Neural progenitor cell (in vitro differentiated cells): Measurements from ENCODE around the gene HHATL. TPM values are rescaled to one million over a fixed set of nuclear protein-coding genes. Genes with fewer than 3 reads are reported as not detected.

Experiments used
- DNase-seq: peaks from one replicate; pipeline ENCODE4 v3.0.0-alpha.2; 2016; ENCODE audit warnings: low spot score
- H2AFZ ChIP-seq: fragments of 200-600 bp; sonication (generic); replicated peaks from 2 replicates; pipeline ENCODE4 v1.6.1; 2016; ENCODE audit warnings: antibody characterized with exemption
- H3F3A ChIP-seq: fragments of 200-600 bp; sonication (generic); 2 replicates; pipeline ENCODE4 v1.6.1; 2016; ENCODE audit warnings: antibody characterized with exemption, low read depth
- H3K27ac ChIP-seq: fragments of 200-600 bp; sonication (generic); 2 replicates; pipeline ENCODE4 v1.5.1; 2016; ENCODE audit warnings: mild to moderate bottlenecking
- H3K27me3 ChIP-seq: fragments of 200-600 bp; sonication (generic); 2 replicates; pipeline ENCODE4 v1.6.1; 2016; ENCODE audit warnings: mild to moderate bottlenecking, moderate library complexity
- H3K36me3 ChIP-seq: fragments of 200-600 bp; sonication (generic); 2 replicates; pipeline ENCODE4 v1.5.1; 2016
- H3K4me1 ChIP-seq: fragments of 200-600 bp; sonication (generic); 2 replicates; pipeline ENCODE4 v1.6.1; 2016; ENCODE audit warnings: mixed run types
- H3K4me2 ChIP-seq: fragments of 200-600 bp; sonication (generic); 2 replicates; pipeline ENCODE4 v1.6.1; 2016
- H3K4me3 ChIP-seq: fragments of 200-600 bp; sonication (generic); 2 replicates; pipeline ENCODE4 v1.5.1; 2016
- H3K79me2 ChIP-seq: fragments of 200-600 bp; sonication (generic); 2 replicates; pipeline ENCODE4 v1.6.1; 2016; ENCODE audit warnings: low read depth
- H3K9ac ChIP-seq: fragments of 200-600 bp; sonication (generic); 2 replicates; pipeline ENCODE4 v1.6.1; 2016
- H3K9me3 ChIP-seq: fragments of 200-600 bp; sonication (generic); 2 replicates; pipeline ENCODE4 v1.5.1; 2016; ENCODE audit warnings: low read depth
- H4K20me1 ChIP-seq: fragments of 200-600 bp; sonication (generic); 2 replicates; pipeline ENCODE4 v1.6.1; 2016; ENCODE audit warnings: low read depth
- H3K27ac Mint-ChIP-seq: 3 replicates; pipeline ENCODE4 v1.8.0; 2021; ENCODE audit warnings: mixed read lengths
- H3K27me3 Mint-ChIP-seq: 2 replicates; pipeline ENCODE4 v1.8.0; 2022; ENCODE audit warnings: low read depth, mild to moderate bottlenecking, inconsistent platforms, moderate library complexity, mixed read lengths; ENCODE audit not compliant: insufficient read depth
- H3K36me3 Mint-ChIP-seq: 3 replicates; pipeline ENCODE4 v1.8.0; 2021; ENCODE audit warnings: mixed read lengths
- H3K4me1 Mint-ChIP-seq: 3 replicates; pipeline ENCODE4 v1.8.0; 2021; ENCODE audit warnings: mixed read lengths
- H3K4me3 Mint-ChIP-seq: 3 replicates; pipeline ENCODE4 v1.8.0; 2021; ENCODE audit warnings: mild to moderate bottlenecking, moderate library complexity, mixed read lengths
- H3K9me3 Mint-ChIP-seq: 3 replicates; pipeline ENCODE4 v1.8.0; 2020; ENCODE audit warnings: mixed read lengths
- EZH2 ChIP-seq: fragments of 200-600 bp; sonication (generic); IDR thresholded peaks from 2 replicates; pipeline ENCODE4 v1.6.1; 2017; ENCODE audit warnings: antibody characterized with exemption, mild to moderate bottlenecking, moderate library complexity
- EZH2phosphoT487 ChIP-seq: fragments of 200-600 bp; sonication (generic); IDR thresholded peaks from 2 replicates; pipeline ENCODE4 v1.6.1; 2017; ENCODE audit warnings: antibody characterized with exemption
- total RNA-seq: library from RNA; depleted of rRNA; stranded (reverse); fragments of >200 nt; gene quantifications from 2 replicates; pipeline ENCODE4 v1.2.3, GENCODE V29; 2015; ENCODE audit warnings: low replicate concordance
- TF ChIP-seq, protein P1 (sequence below): fragments of 200-600 bp; sonication (generic); IDR thresholded peaks from 2 replicates; pipeline ENCODE4 v1.5.1; 2017; ENCODE audit warnings: antibody characterized with exemption, mild to moderate bottlenecking

HHATL gene
- total RNA-seq, 1 donor from 2014 or later: not detected

DNA sequence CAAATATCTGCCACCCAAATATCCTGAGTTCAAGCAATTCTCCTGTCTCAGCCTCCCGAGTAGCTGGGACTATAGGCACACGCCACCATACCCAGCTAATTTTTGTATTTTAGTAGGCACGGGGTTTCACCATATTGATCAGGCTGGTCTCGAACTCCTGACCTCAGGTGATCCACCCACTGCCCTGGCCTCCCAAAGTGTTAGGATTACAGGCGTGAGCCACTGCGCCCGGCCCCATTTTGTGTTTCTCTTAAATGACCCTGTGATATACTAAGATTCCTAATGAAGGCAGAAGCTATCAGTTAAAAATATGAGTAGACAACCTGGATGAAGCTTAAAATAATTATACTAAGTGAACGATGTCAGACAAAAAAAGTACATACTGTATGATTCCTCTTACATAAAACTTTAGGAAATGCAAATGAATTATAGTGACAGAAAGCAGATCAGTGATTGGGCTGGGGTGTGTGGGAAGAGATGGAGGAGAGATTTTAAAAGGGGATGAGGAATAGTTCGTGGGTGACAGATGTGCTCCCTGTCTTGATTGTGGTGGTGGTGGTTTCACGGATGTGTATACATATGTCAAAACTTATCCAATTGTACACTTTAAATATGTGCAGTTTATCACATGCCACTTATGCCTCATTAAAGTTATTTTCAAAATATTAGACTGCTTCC lies 21.1 kb downstream of the HHATL start:
- no peaks in the 10 kb centered on the region for H3K27me3 ChIP-seq
- Mint-ChIP-seq H3K27me3 (no peaks in the 10 kb centered on the region), H3K9me3 (peaks cover 12% of the 10 kb centered on the region), H3K27ac (no peak overlapping the region), H3K4me1 (no peaks in the 10 kb centered on the region), H3K36me3 (no peaks in the 10 kb centered on the region), H3K4me3 (no peak overlapping the region)
- H4K20me1 ChIP-seq: no peaks in the 10 kb centered on the region
- no peak overlapping the region for H2AFZ ChIP-seq
- DNase-seq: no peak
- no peaks in the 10 kb centered on the region for H3K9me3 ChIP-seq
- H3K36me3 ChIP-seq: no peaks in the 10 kb centered on the region
- H3K4me1 ChIP-seq: no peaks in the 10 kb centered on the region
- H3K27ac ChIP-seq: no peak overlapping the region
- no peaks in the 10 kb centered on the region for H3K79me2 ChIP-seq
- H3K9ac ChIP-seq: no peak overlapping the region
- H3K4me2 ChIP-seq: no peak overlapping the region
- no peak for TF ChIP-seq EZH2
- TF ChIP-seq, protein P1, sequence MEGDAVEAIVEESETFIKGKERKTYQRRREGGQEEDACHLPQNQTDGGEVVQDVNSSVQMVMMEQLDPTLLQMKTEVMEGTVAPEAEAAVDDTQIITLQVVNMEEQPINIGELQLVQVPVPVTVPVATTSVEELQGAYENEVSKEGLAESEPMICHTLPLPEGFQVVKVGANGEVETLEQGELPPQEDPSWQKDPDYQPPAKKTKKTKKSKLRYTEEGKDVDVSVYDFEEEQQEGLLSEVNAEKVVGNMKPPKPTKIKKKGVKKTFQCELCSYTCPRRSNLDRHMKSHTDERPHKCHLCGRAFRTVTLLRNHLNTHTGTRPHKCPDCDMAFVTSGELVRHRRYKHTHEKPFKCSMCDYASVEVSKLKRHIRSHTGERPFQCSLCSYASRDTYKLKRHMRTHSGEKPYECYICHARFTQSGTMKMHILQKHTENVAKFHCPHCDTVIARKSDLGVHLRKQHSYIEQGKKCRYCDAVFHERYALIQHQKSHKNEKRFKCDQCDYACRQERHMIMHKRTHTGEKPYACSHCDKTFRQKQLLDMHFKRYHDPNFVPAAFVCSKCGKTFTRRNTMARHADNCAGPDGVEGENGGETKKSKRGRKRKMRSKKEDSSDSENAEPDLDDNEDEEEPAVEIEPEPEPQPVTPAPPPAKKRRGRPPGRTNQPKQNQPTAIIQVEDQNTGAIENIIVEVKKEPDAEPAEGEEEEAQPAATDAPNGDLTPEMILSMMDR: no peak
- no peak for TF ChIP-seq EZH2phosphoT487
- no peak overlapping the region for H3K4me3 ChIP-seq
- no peaks in the 10 kb centered on the region for H3F3A ChIP-seq

DNA sequence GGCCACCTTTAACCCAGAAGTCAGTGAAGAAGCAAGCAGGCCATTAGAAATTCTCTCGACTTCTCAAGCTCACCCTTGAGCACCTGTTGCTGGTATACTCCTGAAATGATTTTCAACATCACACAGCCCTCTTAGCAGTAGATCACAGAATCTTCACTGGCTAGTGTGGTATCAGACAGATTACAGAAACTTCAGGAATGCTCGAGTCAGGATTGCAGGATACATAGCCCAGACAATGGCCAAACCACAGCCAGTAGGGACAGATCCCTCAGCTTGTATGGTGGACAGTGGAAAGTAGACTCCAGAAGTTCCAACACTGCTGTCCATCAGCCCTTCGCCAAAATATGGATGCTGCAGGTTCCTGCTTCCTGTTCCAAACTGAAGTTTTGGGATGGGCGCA lies 21.8 kb downstream of the HHATL start:
- no peaks in the 10 kb centered on the region for H3K4me1 Mint-ChIP-seq
- no peaks in the 10 kb centered on the region for H3K4me1 ChIP-seq
- no peaks in the 10 kb centered on the region for H3F3A ChIP-seq
- no peak overlapping the region for H3K9ac ChIP-seq
- H3K79me2 ChIP-seq: no peaks in the 10 kb centered on the region
- no peak overlapping the region for H3K4me3 Mint-ChIP-seq
- no peak for TF ChIP-seq EZH2phosphoT487
- TF ChIP-seq, protein P1: no peak
- TF ChIP-seq EZH2: no peak
- no peak for DNase-seq
- no peaks in the 10 kb centered on the region for H3K9me3 ChIP-seq
- H3K36me3 ChIP-seq: no peaks in the 10 kb centered on the region
- no peaks in the 10 kb centered on the region for H3K27me3 ChIP-seq
- peaks cover 19% of the 10 kb centered on the region for H3K9me3 Mint-ChIP-seq
- H4K20me1 ChIP-seq: no peaks in the 10 kb centered on the region
- no peak overlapping the region for H3K4me2 ChIP-seq
- no peaks in the 10 kb centered on the region for H3K36me3 Mint-ChIP-seq
- no peak overlapping the region for H2AFZ ChIP-seq
- no peak overlapping the region for H3K27ac Mint-ChIP-seq
- H3K27ac ChIP-seq: no peak overlapping the region
- H3K4me3 ChIP-seq: no peak overlapping the region
- H3K27me3 Mint-ChIP-seq: peaks cover 3% of the 10 kb centered on the region

DNA sequence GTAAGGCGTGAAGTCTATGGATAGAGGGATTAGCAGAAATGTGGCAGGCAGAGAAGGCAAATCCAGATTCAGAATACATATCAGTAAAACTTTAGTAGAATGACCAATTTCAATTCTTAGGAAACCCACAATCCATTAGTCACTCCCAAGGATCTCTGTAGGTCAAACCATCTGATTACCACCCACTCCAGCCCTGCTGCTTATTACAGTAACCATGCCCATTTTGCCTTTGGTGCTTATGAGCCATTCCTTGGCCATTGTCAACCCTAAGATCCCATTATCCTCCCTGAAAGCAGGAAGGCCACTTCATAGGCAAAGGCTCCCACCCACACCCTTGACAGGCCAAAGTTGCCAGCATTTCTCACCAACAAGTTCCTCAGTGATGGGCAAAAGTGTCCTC lies 22.3 kb downstream of the HHATL start:
- no peaks in the 10 kb centered on the region for H3K27me3 ChIP-seq
- no peak overlapping the region for H2AFZ ChIP-seq
- no peaks in the 10 kb centered on the region for H3K36me3 Mint-ChIP-seq
- H3K79me2 ChIP-seq: no peaks in the 10 kb centered on the region
- no peaks in the 10 kb centered on the region for H3K4me1 Mint-ChIP-seq
- no peak overlapping the region for H3K4me3 Mint-ChIP-seq
- no peak overlapping the region for H3K4me3 ChIP-seq
- TF ChIP-seq EZH2: no peak
- no peak for TF ChIP-seq EZH2phosphoT487
- H3K4me2 ChIP-seq: no peak overlapping the region
- no peaks in the 10 kb centered on the region for H4K20me1 ChIP-seq
- no peaks in the 10 kb centered on the region for H3K36me3 ChIP-seq
- H3K9me3 Mint-ChIP-seq: peaks cover 20% of the 10 kb centered on the region
- DNase-seq: no peak
- H3K27me3 Mint-ChIP-seq: peaks cover 3% of the 10 kb centered on the region
- H3K4me1 ChIP-seq: no peaks in the 10 kb centered on the region
- no peak overlapping the region for H3K27ac Mint-ChIP-seq
- no peaks in the 10 kb centered on the region for H3K9me3 ChIP-seq
- no peaks in the 10 kb centered on the region for H3F3A ChIP-seq
- no peak overlapping the region for H3K27ac ChIP-seq
- H3K9ac ChIP-seq: no peak overlapping the region

DNA sequence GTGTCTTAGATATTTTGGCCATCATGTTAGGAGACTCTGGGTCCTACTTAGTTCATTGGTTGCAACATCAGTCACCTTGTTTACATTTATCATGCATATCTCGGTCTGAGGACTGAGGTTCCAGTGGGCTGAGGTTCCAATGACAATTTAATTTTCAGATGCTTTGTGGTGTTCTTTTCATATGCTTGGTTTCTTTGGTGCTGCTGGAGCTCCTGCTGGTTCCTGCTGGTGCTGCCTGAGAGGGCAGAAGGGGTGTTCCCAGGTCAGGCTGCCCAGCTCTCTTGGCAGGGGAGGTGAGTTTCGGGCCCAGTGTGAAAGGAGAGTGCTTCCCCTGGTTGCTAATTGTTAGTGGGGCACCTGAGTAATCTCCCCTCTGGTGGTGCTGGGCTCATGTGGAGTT lies 24.2 kb downstream of the HHATL start:
- no peak for TF ChIP-seq EZH2
- TF ChIP-seq, protein P1: no peak
- TF ChIP-seq EZH2phosphoT487: no peak
- Histone ChIP-seq H3K4me3 (no peak overlapping the region), H3K4me1 (no peaks in the 10 kb centered on the region), H3F3A (no peaks in the 10 kb centered on the region), H2AFZ (no peak overlapping the region), H3K79me2 (no peaks in the 10 kb centered on the region), H3K4me2 (no peak overlapping the region), H3K36me3 (no peaks in the 10 kb centered on the region), H3K9me3 (no peaks in the 10 kb centered on the region), H3K9ac (no peak overlapping the region), H4K20me1 (no peaks in the 10 kb centered on the region), H3K27me3 (no peaks in the 10 kb centered on the region), H3K27ac (no peak overlapping the region)
- H3K27ac Mint-ChIP-seq: no peak overlapping the region
- no peak overlapping the region for H3K4me3 Mint-ChIP-seq
- no peaks in the 10 kb centered on the region for H3K4me1 Mint-ChIP-seq
- no peak for DNase-seq
- H3K9me3 Mint-ChIP-seq: peaks cover 23% of the 10 kb centered on the region
- peaks cover 7% of the 10 kb centered on the region for H3K27me3 Mint-ChIP-seq
- H3K36me3 Mint-ChIP-seq: no peaks in the 10 kb centered on the region
